ENCODE data around the gene NXPE3. TPM values are rescaled to one million over a fixed set of nuclear protein-coding genes. Genes with fewer than 3 reads are reported as not detected.

NXPE3 gene
- total RNA-seq, 1 experiment from 2014 or later, result 15.9 TPM

GRCh38 chr3:101861212-101861788, 82.3 kb downstream of the NXPE3 start:
- Histone ChIP-seq H3K14ac (ENCODE audit: insufficient read depth, low read length) (no peak overlapping the region), H3K23me2 (ENCODE audit: insufficient read length, low read depth, low read length, poor library complexity, severe bottlenecking) (no peaks in the 10 kb centered on the region), H3K27ac (ENCODE audit: insufficient read length, low read depth, low read length) (no peak overlapping the region), H2AFZ (ENCODE audit: low read length) (no peak overlapping the region), H3T11ph (ENCODE audit: low read length) (no peak overlapping the region), H4K20me1 (ENCODE audit: control insufficient read depth, insufficient read depth, insufficient read length) (no peaks in the 10 kb centered on the region), H2BK5ac (ENCODE audit: insufficient read length, low read length) (no peak overlapping the region), H3K4me2 (ENCODE audit: insufficient read depth, insufficient read length, low read length) (no peak overlapping the region), H2BK15ac (ENCODE audit: low read depth, low read length) (no peak overlapping the region), H3K4ac (ENCODE audit: low read depth, low read length) (no peak overlapping the region), H3K4me1 (ENCODE audit: insufficient read depth, low read length) (no peaks in the 10 kb centered on the region), H3K23ac (ENCODE audit: insufficient read length, low read depth, low read length) (no peak overlapping the region), H4K8ac (replicated peaks; ENCODE audit: insufficient read length, low read depth, low read length) (no peak overlapping the region), H4K5ac (ENCODE audit: insufficient read length, low read depth, low read length) (no peak overlapping the region), H3K56ac (ENCODE audit: insufficient read length, low read depth, low read length) (no peak overlapping the region), H2BK12ac (ENCODE audit: insufficient read length, low read depth, low read length) (no peak overlapping the region), H3K79me2 (ENCODE audit: insufficient read depth, low read length) (no peaks in the 10 kb centered on the region), H3K9ac (ENCODE audit: extremely low read depth, insufficient read length, low read length) (no peak overlapping the region), H4K91ac (ENCODE audit: insufficient read length, low read depth, low read length) (no peak overlapping the region), H3K18ac (ENCODE audit: insufficient read length, low read depth, low read length) (no peak overlapping the region), H2AK5ac (ENCODE audit: insufficient read length, low read length) (no peak overlapping the region), H3K9me3 (ENCODE audit: control insufficient read depth, low read depth, low read length) (no peaks in the 10 kb centered on the region), H3K27me3 (ENCODE audit: insufficient read depth, low read length) (no peaks in the 10 kb centered on the region), H2BK20ac (ENCODE audit: low read depth, low read length, poor library complexity, severe bottlenecking) (no peak overlapping the region), H2BK120ac (ENCODE audit: low read depth, low read length, poor library complexity, severe bottlenecking) (no peak overlapping the region), H3K79me1 (ENCODE audit: insufficient read depth, low read depth, low read length, poor library complexity, severe bottlenecking) (no peaks in the 10 kb centered on the region)
- peak overlapping the region in 1 of 3 experiments; percentile 10; a peak in 2 of 7 replicates for H3K27ac Mint-ChIP-seq
- H3K4me1 Mint-ChIP-seq, result peaks cover 3% of the 10 kb centered on the region in 2 experiments; a peak in 3 of 4 replicates
- H3K27me3 Mint-ChIP-seq (ENCODE audit: low read depth), result no peaks in the 10 kb centered on the region
- WGBS (ENCODE audit: extremely low coverage, insufficient read length, low lambda C conversion rate), result no CpG with 5 or more reads among the region's 3 CpGs
- H3K4me3 Mint-ChIP-seq, result no peak overlapping the region
- peaks cover 20 to 45% (median 43%) of the 10 kb centered on the region in 3 experiments; a peak in 6 of 7 replicates for H3K36me3 Mint-ChIP-seq (ENCODE audit: insufficient read depth in 1 of 3, low read depth in 3 of 3)
- DNase-seq, result no peak
- no peaks in the 10 kb centered on the region for H3K9me3 Mint-ChIP-seq
- no peak for TF ChIP-seq CTCF (conservative IDR thresholded peaks at IDR 0.05)
